ENCODE measurements around the gene EIPR1.

The EIPR1 gene

GRCh38 chr2:3198119-3198518 lies 179.5 kb downstream of the EIPR1 start:
- H3K4me3 ChIP-seq (ENCODE audit: low read depth, low read length): no peak overlapping the region
- TF ChIP-seq CTCF (IDR thresholded peaks at IDR 0.05; ENCODE audit: borderline replicate concordance, insufficient read depth, low read depth, low read length): peak; percentile 27; the same call in 1 of the 2 replicates

- H3K4me3 ChIP-seq (ENCODE audit: low read depth, low read length): no peak overlapping the region
- no peak for TF ChIP-seq CTCF (IDR thresholded peaks at IDR 0.05; ENCODE audit: borderline replicate concordance, insufficient read depth, low read depth, low read length)
Measured at GRCh38 chr2:3197308-3197707, 180.3 kb downstream of the EIPR1 start.

GRCh38 chr2:3196716-3197115 lies 180.9 kb downstream of the EIPR1 start:
- no peak for TF ChIP-seq CTCF (IDR thresholded peaks at IDR 0.05; ENCODE audit: borderline replicate concordance, insufficient read depth, low read depth, low read length)
- H3K4me3 ChIP-seq (ENCODE audit: low read depth, low read length): no peak overlapping the region

GRCh38 chr2:3195641-3196476 lies 181.8 kb downstream of the EIPR1 start:
- no peak overlapping the region for H3K4me3 ChIP-seq (ENCODE audit: low read depth, low read length)
- no peak for TF ChIP-seq CTCF (IDR thresholded peaks at IDR 0.05; ENCODE audit: borderline replicate concordance, insufficient read depth, low read depth, low read length)

- H3K4me3 ChIP-seq (ENCODE audit: low read depth, low read length): no peak overlapping the region
- no peak for TF ChIP-seq CTCF (IDR thresholded peaks at IDR 0.05; ENCODE audit: borderline replicate concordance, insufficient read depth, low read depth, low read length)
Measured at GRCh38 chr2:3194828-3195227, 182.8 kb downstream of the EIPR1 start.

GRCh38 chr2:3193443-3194330 lies 183.9 kb downstream of the EIPR1 start:
- no peak for TF ChIP-seq CTCF (IDR thresholded peaks at IDR 0.05; ENCODE audit: borderline replicate concordance, insufficient read depth, low read depth, low read length)
- H3K4me3 ChIP-seq (ENCODE audit: low read depth, low read length): no peak overlapping the region
